ENCODE measurements around the gene RPRD1A. TPM values are rescaled to one million over a fixed set of nuclear protein-coding genes. Genes with fewer than 3 reads are reported as not detected.

RPRD1A gene
- total RNA-seq, 2 experiments from 2014 or later = 21.8 to 25.1 TPM

- ChIA-PET POLR2A (no interaction called here), CTCF (no interaction called here)
- Mint-ChIP-seq H3K27me3 (no peaks in the 10 kb centered on the region), H3K9me3 (no peaks in the 10 kb centered on the region), H3K4me1 (ENCODE audit: low read depth) (no peaks in the 10 kb centered on the region), H3K36me3 (ENCODE audit: low read depth) (peaks cover 16% of the 10 kb centered on the region), H3K27ac (no peak overlapping the region), H3K4me3 (no peak overlapping the region)
- DNase-seq = no peak
- Histone ChIP-seq H3K4me1 (ENCODE audit: insufficient read depth, low read length) (no peaks in the 10 kb centered on the region), H3K9me3 (ENCODE audit: control insufficient read depth in 1 of 2, insufficient read depth in 1 of 2, low read length in 2 of 2) (no peaks in the 10 kb centered on the region), H3K36me3 (ENCODE audit: insufficient read depth, low read length) (peaks cover 2% of the 10 kb centered on the region), H3K4me3 (ENCODE audit: low read length) (no peak overlapping the region), H3K27me3 (ENCODE audit: control insufficient read depth in 1 of 2, insufficient read depth in 2 of 2, low read length in 2 of 2) (no peaks in the 10 kb centered on the region), H3K27ac (ENCODE audit: low read depth in 1 of 2, low read length in 2 of 2) (no peak overlapping the region)
- intact Hi-C loops (cut with DNase I, micrococcal nuclease) = no loop called here
- no peak for ATAC-seq (ENCODE audit: poor library complexity)
- TF ChIP-seq CTCF (IDR thresholded peaks at IDR 0.05) = no peak
Observed at GRCh38 chr18:36104749-36105148, 37.4 kb upstream of the RPRD1A start.

DNA sequence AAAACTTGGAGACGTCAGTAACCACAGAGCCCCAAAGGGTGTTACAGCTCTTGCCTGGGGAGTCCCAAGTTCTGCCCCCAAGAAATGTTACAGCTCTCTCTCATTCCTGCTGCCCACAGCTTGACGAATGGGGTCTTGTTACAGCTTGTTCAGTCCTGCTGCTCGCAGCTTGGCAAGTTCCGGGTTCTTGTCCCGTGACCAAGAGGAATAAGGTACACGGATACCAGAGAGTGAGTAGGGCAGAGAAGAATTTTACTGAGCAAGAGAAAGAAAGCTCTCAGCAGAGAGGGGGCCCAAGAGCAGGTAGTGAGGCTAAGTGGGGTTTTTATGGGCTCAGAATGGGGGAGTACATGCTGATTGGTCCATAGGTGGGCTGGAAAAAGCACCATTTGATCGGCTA lies 34.6 kb upstream of the RPRD1A start:
- no peak overlapping the region for H3K27ac ChIP-seq (ENCODE audit: low read depth in 1 of 2, low read length in 2 of 2)
- no peak for ATAC-seq (ENCODE audit: poor library complexity)
- Mint-ChIP-seq H3K9me3 (no peaks in the 10 kb centered on the region), H3K4me1 (ENCODE audit: low read depth) (no peaks in the 10 kb centered on the region), H3K27me3 (no peaks in the 10 kb centered on the region), H3K4me3 (no peak overlapping the region), H3K36me3 (ENCODE audit: low read depth) (no peaks in the 10 kb centered on the region), H3K27ac (no peak overlapping the region)
- no peaks in the 10 kb centered on the region for H3K9me3 ChIP-seq (ENCODE audit: control insufficient read depth in 1 of 2, insufficient read depth in 1 of 2, low read length in 2 of 2)
- no peak for DNase-seq
- intact Hi-C loops (cut with DNase I, micrococcal nuclease) = no loop called here
- H3K4me3 ChIP-seq (ENCODE audit: low read length) = no peak overlapping the region
- no peaks in the 10 kb centered on the region for H3K4me1 ChIP-seq (ENCODE audit: insufficient read depth, low read length)
- POLR2A ChIA-PET = no interaction called here
- no peak for TF ChIP-seq CTCF (IDR thresholded peaks at IDR 0.05)
- H3K36me3 ChIP-seq (ENCODE audit: insufficient read depth, low read length) = no peaks in the 10 kb centered on the region
- CTCF ChIA-PET = no interaction called here
- no peaks in the 10 kb centered on the region for H3K27me3 ChIP-seq (ENCODE audit: control insufficient read depth in 1 of 2, insufficient read depth in 2 of 2, low read length in 2 of 2)

- Histone ChIP-seq H3K9me3 (ENCODE audit: control insufficient read depth in 1 of 2, insufficient read depth in 1 of 2, low read length in 2 of 2) (no peaks in the 10 kb centered on the region), H3K36me3 (ENCODE audit: insufficient read depth, low read length) (no peaks in the 10 kb centered on the region), H3K4me3 (ENCODE audit: low read length) (no peak overlapping the region), H3K27me3 (ENCODE audit: control insufficient read depth in 1 of 2, insufficient read depth in 2 of 2, low read length in 2 of 2) (no peaks in the 10 kb centered on the region), H3K27ac (ENCODE audit: low read depth in 1 of 2, low read length in 2 of 2) (no peak overlapping the region), H3K4me1 (ENCODE audit: insufficient read depth, low read length) (no peaks in the 10 kb centered on the region)
- no peak for TF ChIP-seq CTCF (IDR thresholded peaks at IDR 0.05)
- Mint-ChIP-seq H3K4me3 (no peak overlapping the region), H3K36me3 (ENCODE audit: low read depth) (no peaks in the 10 kb centered on the region), H3K4me1 (ENCODE audit: low read depth) (no peaks in the 10 kb centered on the region), H3K27ac (no peak overlapping the region), H3K9me3 (no peaks in the 10 kb centered on the region), H3K27me3 (no peaks in the 10 kb centered on the region)
- ChIA-PET POLR2A (interaction anchor here (1.1 to 1.5 kb wide), 2 partner anchors 29 to 31 kb away, joined by 3 read pairs; partner anchors contain the start of genes ELP2 and SLC39A6), CTCF (interaction anchor here (0.6 to 1.0 kb wide), 3 partner anchors 10 to 78 kb away, joined by 3 read pairs; no protein-coding TSS in a partner anchor)
- intact Hi-C loops (cut with DNase I, micrococcal nuclease) = loop anchor here (5.0 to 10.0 kb wide), 3 partner anchors 82 to 708 kb away; no protein-coding TSS in a partner anchor
- DNase-seq (no peak), ATAC-seq (ENCODE audit: poor library complexity) (no peak)
Observed at GRCh38 chr18:36099311-36099710, 32.0 kb upstream of the RPRD1A start.
